HepG2 (cell line): ENCODE measurements around the gene FASTK. TPM values are rescaled to one million over a fixed set of nuclear protein-coding genes. Genes with fewer than 3 reads are reported as not detected.

ENCODE experiments used
- ARID5B ChIP-seq: IDR thresholded peaks from 2 replicates; pipeline ENCODE4 v1.4.0; 2020; ENCODE audit warnings: mild to moderate bottlenecking, missing genetic modification reagents
- HDAC2 ChIP-seq: sonication (generic); formaldehyde crosslinking; IDR thresholded peaks from 2 replicates; pipeline ENCODE4 v1.4.0; 2020; ENCODE audit warnings: missing genetic modification reagents
- HMGXB4 ChIP-seq, 2 experiments: sonication (generic) in 1 of 2; formaldehyde crosslinking in 1 of 2; IDR thresholded peaks; 2 replicates each; pipeline versions ENCODE4 v1.4.0 to v1.6.1; 2018 to 2020; ENCODE audit warnings: missing genetic modification reagents in 2 of 2, borderline replicate concordance in 1 of 2, low read depth in 1 of 2, mild to moderate bottlenecking in 1 of 2, missing biosample characterization in 1 of 2
- KDM3A ChIP-seq: IDR thresholded peaks from 2 replicates; pipeline ENCODE4 v1.6.1; 2018; ENCODE audit warnings: low read depth, missing compliant biosample characterization
- KDM5B ChIP-seq: sonication (generic); formaldehyde crosslinking; IDR thresholded peaks from 2 replicates; pipeline ENCODE4 v1.4.0; 2020; ENCODE audit warnings: missing genetic modification reagents, mild to moderate bottlenecking, borderline replicate concordance
- KLF6 ChIP-seq: IDR thresholded peaks from 2 replicates; pipeline ENCODE4 v1.8.0; 2016; ENCODE audit warnings: missing biosample characterization, missing genetic modification reagents
- MXI1 ChIP-seq: IDR thresholded peaks from 3 replicates; pipeline ENCODE4 v1.6.1; 2012; ENCODE audit warnings: low read depth, low read length, inconsistent platforms, borderline replicate concordance
- PRMT3 ChIP-seq: sonication (generic); formaldehyde crosslinking; IDR thresholded peaks from 2 replicates; pipeline ENCODE4 v1.8.1; 2022; ENCODE audit warnings: low read depth, mild to moderate bottlenecking, moderate library complexity, missing genetic modification reagents, borderline replicate concordance
- SALL1 ChIP-seq: sonication (generic); formaldehyde crosslinking; IDR thresholded peaks from 2 replicates; pipeline ENCODE4 v1.8.0; 2022; ENCODE audit warnings: mild to moderate bottlenecking, missing genetic modification reagents
- THAP11 ChIP-seq: IDR thresholded peaks from 2 replicates; pipeline ENCODE4 v1.6.1; 2016; ENCODE audit warnings: missing biosample characterization, missing genetic modification reagents
- ZNF24 ChIP-seq: fragments of 450-650 bp; IDR thresholded peaks from 2 replicates; pipeline ENCODE4 v1.6.1; 2017; ENCODE audit warnings: antibody characterized with exemption, mild to moderate bottlenecking
- ZNF337 ChIP-seq: sonication (generic); formaldehyde crosslinking; IDR thresholded peaks from 2 replicates; pipeline ENCODE4 v1.5.1; 2020; ENCODE audit warnings: missing genetic modification reagents, low read depth, mild to moderate bottlenecking, borderline replicate concordance
- ZNF687 ChIP-seq: sonication (generic); formaldehyde crosslinking; IDR thresholded peaks from 2 replicates; pipeline ENCODE4 v1.5.1; 2020; ENCODE audit warnings: mild to moderate bottlenecking, missing genetic modification reagents, moderate library complexity
- polyA plus RNA-seq, 8 experiments: library from polyadenylated mRNA; depleted of rRNA in 3 of 8; stranded (reverse) in 7 of 8; unstranded in 1 of 8; fragments of >200 nt; fragmentation: Illumina TruSeq in 4 of 8; extraction: Trizol in 4 of 8; gene quantifications; 2 replicates each; pipeline versions ENCODE4 v1.2.1 to v1.2.3, GENCODE V29; 2011 to 2016; ENCODE audit warnings: low read depth in 4 of 8, missing spikeins in 1 of 8, mixed read lengths in 1 of 8; ENCODE audit not compliant: insufficient read depth in 1 of 8
- total RNA-seq, 5 experiments: library from RNA; depleted of rRNA; stranded (reverse); fragments of >200 nt; fragmentation: Illumina TruSeq; extraction: Trizol; gene quantifications; 2 replicates each; pipeline ENCODE4 v1.2.3, GENCODE V29; 2016; ENCODE audit warnings: low read depth in 1 of 5

FASTK gene
- total and polyA plus RNA-seq, 2 of the 13 experiments (the other 11 are each of a cell fraction or from before 2014, with no cell fraction given), result 52.9 to 55.7 TPM

DNA sequence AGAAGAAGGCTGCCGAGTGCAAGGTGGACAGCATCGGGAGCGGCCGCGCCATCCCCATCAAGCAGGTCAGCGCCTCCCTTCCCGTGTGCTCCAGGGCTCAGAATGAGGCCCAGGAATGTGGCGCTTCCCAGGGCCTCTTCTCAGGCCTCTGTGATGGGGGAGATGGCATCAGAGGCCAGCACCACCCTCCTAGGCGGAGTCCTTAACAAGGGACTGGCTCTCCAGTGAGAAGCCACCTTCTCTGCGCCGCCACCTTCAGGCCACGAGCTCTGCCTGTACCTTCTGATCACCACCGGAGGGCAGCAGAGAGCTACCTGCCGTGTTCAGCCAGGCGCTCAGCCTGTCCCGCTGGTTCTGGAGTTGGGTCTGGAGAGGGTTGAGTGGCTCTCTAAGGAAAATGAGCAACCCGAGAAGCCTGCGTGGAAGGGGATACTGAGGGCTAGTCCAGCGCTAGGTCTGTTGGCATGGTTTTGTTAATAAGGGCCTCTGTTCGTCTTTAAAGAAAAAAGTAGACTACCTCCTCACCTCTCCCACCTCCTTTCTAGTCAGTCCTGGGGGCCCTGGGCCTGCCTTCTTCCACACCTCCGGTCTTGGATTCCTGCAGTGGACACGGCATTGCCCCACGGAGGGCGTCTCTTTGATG lies 43.3 kb upstream of the FASTK start (continued):
- TF ChIP-seq KDM3A (CRISPR knock-in tag), result 0 out of 2 replicates have a peak, but pooled peaks have one; percentile 26
- TF ChIP-seq ARID5B (CRISPR knock-in tag), result 0 out of 2 replicates have a peak, but pooled peaks have one; percentile 13
- peak; percentile 35; the same call in 1 of the 2 replicates for TF ChIP-seq THAP11 (CRISPR knock-in tag)
- peak in 1 of 2 experiments; percentile 53; a peak in 3 of 4 replicates for TF ChIP-seq HMGXB4 (CRISPR knock-in tag; IDR thresholded peaks at IDR 0.05; ENCODE audit: borderline replicate concordance in 1 of 2, low read depth in 1 of 2)
- no peak for TF ChIP-seq MXI1
- peak; percentile 34; the same call in 1 of the 2 replicates for TF ChIP-seq ZNF687 (CRISPR knock-in tag)
- TF ChIP-seq KLF6, result no peak
- TF ChIP-seq ZNF24, result no peak
- TF ChIP-seq KDM5B (CRISPR knock-in tag), result peak; percentile 31; the same call in 1 of the 2 replicates
- no peak for TF ChIP-seq ZNF337 (CRISPR knock-in tag)
- TF ChIP-seq PRMT3 (CRISPR knock-in tag), result no peak
- peak; percentile 22; the same call in 1 of the 2 replicates for TF ChIP-seq SALL1
- peak; percentile 18; the same call in 1 of the 2 replicates for TF ChIP-seq HDAC2
